ENCODE results near the gene MIB2. TPM values are rescaled to one million over a fixed set of nuclear protein-coding genes. Genes with fewer than 3 reads are reported as not detected.
A peak's percentile ranks its signal among the peaks of the same experiment; 100 is the strongest.
"Not testable (repeated sequence)": the region's sequence is repeated elsewhere in the genome, so short reads cannot be mapped to it uniquely, and the experiment has no call there.

The MIB2 gene
- total RNA-seq, 4 donors from 2014 or later = 94.2 to 346 (median 224) TPM

DNA sequence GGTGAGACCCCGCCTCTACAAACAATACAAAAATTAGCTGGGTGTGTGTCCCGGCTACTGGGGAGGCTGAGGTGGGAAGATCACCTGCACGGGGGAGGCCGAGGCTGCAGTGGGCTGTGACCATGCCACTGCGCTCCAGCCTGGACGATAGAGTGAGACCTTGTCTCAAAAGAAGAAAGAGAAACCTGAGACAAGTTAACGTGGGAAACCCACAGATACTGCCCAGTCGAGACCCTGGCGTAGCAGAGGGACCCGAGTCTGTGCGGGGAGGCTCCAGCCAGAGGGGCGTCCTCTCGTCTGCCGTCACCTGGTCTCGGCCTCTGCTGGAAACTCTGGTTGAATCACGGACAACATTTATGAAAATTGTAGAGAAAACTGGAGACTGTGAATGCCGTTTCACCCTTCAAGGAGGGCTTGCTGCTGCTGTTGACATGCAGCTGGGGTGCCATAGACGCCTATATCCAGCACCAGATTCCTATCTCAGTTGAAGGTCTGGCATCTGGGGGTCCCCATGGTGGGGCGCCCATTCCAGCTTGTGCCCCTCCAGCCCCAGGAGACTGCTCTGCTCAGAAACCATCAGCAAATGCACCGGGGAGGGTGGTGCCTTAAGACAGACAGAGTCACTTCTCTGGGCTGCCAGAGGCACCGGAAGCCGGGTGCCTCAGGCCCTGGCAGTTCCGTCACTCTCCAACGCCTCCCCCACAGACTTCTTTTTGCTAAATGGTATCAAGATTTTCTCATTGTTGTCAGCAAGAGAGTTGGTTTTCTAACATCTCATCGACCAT is 57.1 kb downstream of the MIB2 start:
- Histone ChIP-seq H3K27me3 (no peaks in the 10 kb centered on the region), H3K9me3 (no peaks in the 10 kb centered on the region), H3K4me1 (no peaks in the 10 kb centered on the region), H3K4me3 (no peak overlapping the region), H3K36me3 (peaks cover 0 to 21% (median 5%) of the 10 kb centered on the region in 4 donors), H3K27ac (no peak overlapping the region)
- no peak for TF ChIP-seq POLR2AphosphoS5 (IDR thresholded peaks at IDR 0.05)
- no peak for TF ChIP-seq POLR2A (IDR thresholded peaks at IDR 0.05)
- TF ChIP-seq EP300 (IDR thresholded peaks at IDR 0.05; ENCODE audit: low read depth) = no peak
- WGBS, 2 donors (ENCODE audit: low coverage in 1 of 2) = 95% methylated on average over 17 to 25 of the region's 25 CpGs
- intact Hi-C loops (cut with DNase I; ENCODE audit: low total_unique reads) (no loop called here), in situ Hi-C loops (cut with MboI; ENCODE audit: low pct_ligation_motif_present in 1 of 4, low pct_unique_long_range_greater_than_20kb in 1 of 4, low sequenced_read_pairs in 3 of 4) (no loop called here)
- DNase-seq = no peak

DNA sequence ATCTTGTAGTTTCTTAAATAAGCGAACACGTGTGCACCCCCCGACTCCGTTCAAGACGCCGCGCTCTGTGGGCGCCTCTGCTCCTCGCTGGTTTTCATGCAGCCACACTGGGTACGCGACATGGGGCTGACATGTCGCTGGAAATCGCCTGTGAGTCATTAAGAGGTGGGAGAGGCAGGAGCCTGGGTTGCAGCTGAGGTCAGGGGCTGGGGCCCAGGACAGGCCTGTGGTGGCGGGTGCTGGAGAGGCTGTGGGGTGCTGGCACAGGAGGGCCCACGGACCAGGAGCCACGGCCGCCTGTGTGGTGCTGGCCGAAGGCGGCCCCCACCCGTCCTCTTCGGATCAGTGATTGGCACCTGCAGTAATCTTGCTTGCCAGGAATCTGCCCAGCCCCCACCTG is 59.5 kb downstream of the MIB2 start:
- H3K4me1 ChIP-seq = peaks cover 4 to 23% (median 21%) of the 10 kb centered on the region in 4 donors
- H3K4me3 ChIP-seq; H3K9me3 ChIP-seq; intact Hi-C loops (cut with DNase I; ENCODE audit: low total_unique reads); H3K27ac ChIP-seq; in situ Hi-C loops (cut with MboI; ENCODE audit: low pct_ligation_motif_present in 1 of 4, low pct_unique_long_range_greater_than_20kb in 1 of 4, low sequenced_read_pairs in 3 of 4); H3K36me3 ChIP-seq; DNase-seq; H3K27me3 ChIP-seq: not testable (repeated sequence)
- 74% methylated on average over 15 of the region's 21 CpGs; no CpG with 5 or more reads in 1 of the 2 donors for WGBS, 2 donors (ENCODE audit: low coverage in 1 of 2)

- H3K27me3 ChIP-seq; intact Hi-C loops (cut with DNase I; ENCODE audit: low total_unique reads); H3K27ac ChIP-seq; H3K9me3 ChIP-seq; in situ Hi-C loops (cut with MboI; ENCODE audit: low pct_ligation_motif_present in 1 of 4, low pct_unique_long_range_greater_than_20kb in 1 of 4, low sequenced_read_pairs in 3 of 4); H3K36me3 ChIP-seq; H3K4me3 ChIP-seq; DNase-seq: not testable (repeated sequence)
- no CpG with 5 or more reads among the region's 18 CpGs for WGBS, 2 donors (ENCODE audit: low coverage in 1 of 2)
- H3K4me1 ChIP-seq = peaks cover 4 to 23% (median 21%) of the 10 kb centered on the region in 4 donors
These were observed 59.9 kb downstream of the MIB2 start for GRCh38 chr1:1675218-1675617.

DNA sequence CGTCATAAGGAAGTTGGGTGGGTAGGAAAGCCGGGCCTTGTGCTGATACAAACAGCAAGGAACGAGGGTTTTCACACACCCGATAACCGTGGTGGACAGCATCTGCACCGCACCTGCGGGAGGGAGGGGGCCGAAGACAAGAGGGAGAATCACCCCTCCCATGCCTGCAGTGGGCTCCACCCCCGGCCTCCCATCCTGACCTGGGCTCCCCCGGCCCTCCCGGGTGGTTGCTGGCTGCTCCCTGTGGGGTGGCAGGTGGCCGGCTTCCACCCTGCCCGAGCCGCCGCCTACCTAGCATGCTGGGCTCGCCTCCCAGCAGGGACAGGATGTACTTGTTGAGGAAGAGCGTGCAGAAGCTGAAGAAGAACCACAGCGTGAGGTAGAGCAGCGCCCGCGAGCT is 60.8 kb downstream of the MIB2 start:
- H3K4me3 ChIP-seq; H3K9me3 ChIP-seq; in situ Hi-C loops (cut with MboI; ENCODE audit: low pct_ligation_motif_present in 1 of 4, low pct_unique_long_range_greater_than_20kb in 1 of 4, low sequenced_read_pairs in 3 of 4); H3K27me3 ChIP-seq; DNase-seq; H3K27ac ChIP-seq; H3K36me3 ChIP-seq; intact Hi-C loops (cut with DNase I; ENCODE audit: low total_unique reads): not testable (repeated sequence)
- H3K4me1 ChIP-seq = peaks cover 4 to 26% (median 23%) of the 10 kb centered on the region in 4 donors
- 87% methylated on average over 3 of the region's 21 CpGs; no CpG with 5 or more reads in 1 of the 2 donors for WGBS, 2 donors (ENCODE audit: low coverage in 1 of 2)

DNA sequence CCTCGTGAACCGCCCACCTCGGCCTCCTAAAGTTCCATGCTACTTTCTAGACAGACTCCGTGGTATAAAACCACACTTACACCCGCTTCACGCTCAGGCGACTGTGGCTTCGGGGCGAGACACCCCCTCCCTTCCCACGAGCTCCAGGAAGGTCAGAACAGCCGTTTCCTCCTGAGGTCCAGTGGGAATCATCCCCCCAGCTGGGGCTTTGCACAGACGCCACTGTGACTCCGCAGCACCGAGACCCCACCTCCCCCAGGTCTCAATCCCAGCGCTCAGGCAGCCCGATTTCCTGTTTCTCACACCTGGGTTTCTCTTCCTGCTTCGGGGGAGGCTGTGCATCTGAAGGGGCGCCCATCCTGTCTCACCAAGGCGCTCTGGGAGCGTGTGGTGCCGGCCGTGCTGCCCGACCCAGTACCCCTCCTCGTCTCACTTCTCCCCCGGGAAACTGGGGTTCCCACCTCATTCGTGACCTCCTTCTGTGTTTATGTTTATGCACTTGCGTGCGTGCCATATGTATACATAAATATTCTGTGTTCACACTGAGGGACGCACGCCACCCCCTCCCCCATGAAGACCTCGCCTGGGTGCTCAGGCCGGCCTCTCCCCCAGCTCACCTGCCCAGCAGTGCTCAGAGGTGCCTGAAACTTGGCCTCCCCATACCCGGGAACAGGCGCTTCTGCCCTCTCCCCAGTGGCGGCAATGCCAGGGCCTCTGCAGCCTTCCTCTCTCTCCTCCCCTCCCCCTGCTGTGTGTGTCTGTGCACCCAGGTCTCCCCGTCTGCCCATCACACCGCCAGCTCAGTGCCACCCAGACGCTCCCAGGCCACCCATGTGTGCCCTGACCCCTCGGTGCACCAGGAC is 62.6 kb downstream of the MIB2 start:
- no peaks in the 10 kb centered on the region for H3K9me3 ChIP-seq
- intact Hi-C loops (cut with DNase I; ENCODE audit: low total_unique reads) (no loop called here), in situ Hi-C loops (cut with MboI; ENCODE audit: low pct_ligation_motif_present in 1 of 4, low pct_unique_long_range_greater_than_20kb in 1 of 4, low sequenced_read_pairs in 3 of 4) (no loop called here)
- 58 to 60% methylated on average over 1 to 39 of the region's 39 CpGs for WGBS, 2 donors (ENCODE audit: low coverage in 1 of 2)
- peak overlapping the region in 2 of 4 donors; percentile 7 to 25 for H3K4me3 ChIP-seq
- TF ChIP-seq, protein P1, sequence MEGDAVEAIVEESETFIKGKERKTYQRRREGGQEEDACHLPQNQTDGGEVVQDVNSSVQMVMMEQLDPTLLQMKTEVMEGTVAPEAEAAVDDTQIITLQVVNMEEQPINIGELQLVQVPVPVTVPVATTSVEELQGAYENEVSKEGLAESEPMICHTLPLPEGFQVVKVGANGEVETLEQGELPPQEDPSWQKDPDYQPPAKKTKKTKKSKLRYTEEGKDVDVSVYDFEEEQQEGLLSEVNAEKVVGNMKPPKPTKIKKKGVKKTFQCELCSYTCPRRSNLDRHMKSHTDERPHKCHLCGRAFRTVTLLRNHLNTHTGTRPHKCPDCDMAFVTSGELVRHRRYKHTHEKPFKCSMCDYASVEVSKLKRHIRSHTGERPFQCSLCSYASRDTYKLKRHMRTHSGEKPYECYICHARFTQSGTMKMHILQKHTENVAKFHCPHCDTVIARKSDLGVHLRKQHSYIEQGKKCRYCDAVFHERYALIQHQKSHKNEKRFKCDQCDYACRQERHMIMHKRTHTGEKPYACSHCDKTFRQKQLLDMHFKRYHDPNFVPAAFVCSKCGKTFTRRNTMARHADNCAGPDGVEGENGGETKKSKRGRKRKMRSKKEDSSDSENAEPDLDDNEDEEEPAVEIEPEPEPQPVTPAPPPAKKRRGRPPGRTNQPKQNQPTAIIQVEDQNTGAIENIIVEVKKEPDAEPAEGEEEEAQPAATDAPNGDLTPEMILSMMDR (IDR thresholded peaks at IDR 0.05) = no peak
- TF ChIP-seq POLR2A (IDR thresholded peaks at IDR 0.05) (no peak), POLR2AphosphoS5 (IDR thresholded peaks at IDR 0.05) (no peak), EP300 (IDR thresholded peaks at IDR 0.05; ENCODE audit: low read depth) (no peak)
- peak overlapping the region; percentile 78 to 89 (median 84) for H3K27ac ChIP-seq
- H3K4me1 ChIP-seq = peaks cover 4 to 30% (median 24%) of the 10 kb centered on the region in 4 donors
- H3K36me3 ChIP-seq = no peaks in the 10 kb centered on the region
- DNase-seq = peak; percentile 54
- no peaks in the 10 kb centered on the region for H3K27me3 ChIP-seq

Data from transverse colon (tissue), 4 donors.